Mammary epithelial cell (primary cell): ENCODE results near the gene SLC17A9.

Experiments
- CTCF ChIP-seq, 2 donors: IDR thresholded peaks in 1 of 2; conservative IDR thresholded peaks in 1 of 2; 2 replicates each; pipeline ENCODE4 v1.5.1; 2011 to 2012; ENCODE audit warnings: inconsistent platforms in 2 of 2, low read length in 2 of 2, mild to moderate bottlenecking in 2 of 2, control low read depth in 1 of 2, low read depth in 1 of 2; ENCODE audit not compliant: insufficient read depth in 1 of 2; ENCODE audit errors: extremely low read depth in 1 of 2
- EZH2 ChIP-seq: IDR thresholded peaks from 2 replicates; pipeline ENCODE4 v1.6.1; 2012; ENCODE audit warnings: low read length, inconsistent platforms, borderline replicate concordance

GRCh38 chr20:62914436-62914835 is 38.1 kb upstream of the SLC17A9 start:
- TF ChIP-seq CTCF (conservative IDR thresholded peaks at IDR 0.05 in 1 of 2, IDR thresholded peaks at IDR 0.05 in 1 of 2; ENCODE audit: extremely low read depth in 1 of 2, insufficient read depth in 1 of 2, low read depth in 1 of 2, low read length in 2 of 2) (no peak), EZH2 (no peak)
